Pancreas (tissue), 10 donors: ENCODE measurements around the gene DNAH8. TPM values are rescaled to one million over a fixed set of nuclear protein-coding genes. Genes with fewer than 3 reads are reported as not detected.

Source experiments
- ATAC-seq, 4 donors: fragments of 200-7000 bp; cut with Tn5 transposase; one replicate each; pipeline versions ENCODE4 v1.8.0 to v1.9.1; 2020; ENCODE audit warnings: mild to moderate bottlenecking in 4 of 4, moderate library complexity in 4 of 4
- DNase-seq, 6 donors: peaks; one replicate each; pipeline ENCODE4 v3.0.0-alpha.2; 2020
- FAIRE-seq: peaks from 2 replicates; lab custom pipeline; 2012; peaks lifted over from hg19 to GRCh38; lab: Jason Lieb, UNC
- H3K27ac ChIP-seq, 4 donors: fragments of 200-600 bp; sonication (generic); 1 replicate in 3 of 4; 2 replicates in 1 of 4; pipeline versions ENCODE4 v1.5.0 to v1.8.0; 2020
- H3K27me3 ChIP-seq, 4 donors: fragments of 200-600 bp; one replicate each; pipeline ENCODE4 v1.8.0; 2021
- H3K36me3 ChIP-seq, 3 donors: fragments of 200-600 bp; sonication (generic) in 1 of 3; one replicate each; pipeline versions ENCODE4 v1.5.0 to v1.8.0; 2020 to 2021
- H3K4me1 ChIP-seq, 3 donors: fragments of 200-600 bp; one replicate each; pipeline ENCODE4 v1.8.0; 2021
- H3K4me3 ChIP-seq, 4 donors: fragments of 200-600 bp; sonication (generic) in 2 of 4; one replicate each; pipeline versions ENCODE4 v1.5.0 to v1.8.0; 2020 to 2021
- H3K9me3 ChIP-seq, 4 donors: fragments of 200-600 bp; one replicate each; pipeline ENCODE4 v1.8.0; 2021
- CTCF ChIP-seq, 4 donors: fragments of 200-600 bp; sonication (generic) in 3 of 4; IDR thresholded peaks; one replicate each; pipeline versions ENCODE4 v1.5.0 to v1.8.0; 2021; ENCODE audit warnings: antibody characterized with exemption in 4 of 4
- WGBS, 2 donors: extraction: QIAGEN DNeasy Blood & Tissue Kit; methylation state at CpG; one replicate each; pipeline ENCODE4 v1.1.7; 2013; 5-methylcytosine and 5-hydroxymethylcytosine counted together
- intact Hi-C, 3 donors: fragments of 100-400 bp; cut with DNase I; formaldehyde crosslinking; loops; one replicate each; pipeline versions ENCODE4 v1.11.1 to v1.14.2; 2022
- polyA plus RNA-seq, 2 donors: library from polyadenylated mRNA; stranded (reverse); fragments of 200-250 nt; gene quantifications; one replicate each; pipeline ENCODE4 v1.2.3, GENCODE V29; 2013
- total RNA-seq, 6 donors: library from RNA; stranded (reverse); fragmentation: NEBNext Ultra II Directional in 4 of 6; extraction: Animal tissue kit (Norgen Biotek cat#: 25700) in 4 of 6; gene quantifications; one replicate each; pipeline versions ENCODE4 v1.2.1 to v1.2.4, GENCODE V29; 2021 to 2023
- donor health status: healthy with polysubstance abuse.
- donor health status: DM: no; HTN: no; CAD: no; lungs with moderate emphysema.
- donor health status: DM: no; HTN: no; CAD: no.
- donor health status: control.
- donor health status: control.
- donor health status: Bipolar disorder and iron deficiency.
- donor health status: DM: yes; HTN: yes; CAD: no.
- donor health status: DM: no; HTN: no; CAD: no.
- donor health status: DM: no; HTN: no; CAD: no.
- donor health status: DM: yes; HTN: yes; CAD: no.

Gene DNAH8
- total and polyA plus RNA-seq, 8 donors, result not detected

GRCh38 chr6:38724343-38724742 lies 9.2 kb downstream of the DNAH8 start:
- Histone ChIP-seq H3K27me3 (no peaks in the 10 kb centered on the region), H3K27ac (no peak overlapping the region), H3K9me3 (peaks cover 0 to 1% (median 0%) of the 10 kb centered on the region in 4 donors), H3K4me3 (no peak overlapping the region), H3K36me3 (no peaks in the 10 kb centered on the region), H3K4me1 (no peaks in the 10 kb centered on the region)
- WGBS, 2 donors, result 66 to 73% methylated on average over 5 of the region's 5 CpGs
- DNase-seq, result no peak
- intact Hi-C loops, result no loop called here
- no peak for ATAC-seq
- no peak for FAIRE-seq
- no peak for TF ChIP-seq CTCF (IDR thresholded peaks at IDR 0.05)

- no peaks in the 10 kb centered on the region for H3K4me1 ChIP-seq
- WGBS, 2 donors, result 66 to 85% methylated on average over 4 of the region's 4 CpGs
Observed at GRCh38 chr6:38725414-38726183, 10.5 kb downstream of the DNAH8 start.

GRCh38 chr6:38728203-38728602 lies 13.1 kb downstream of the DNAH8 start:
- 79 to 88% methylated on average over 1 of the region's 1 CpG for WGBS, 2 donors
- no peaks in the 10 kb centered on the region for H3K27me3 ChIP-seq
- no peak for TF ChIP-seq CTCF (IDR thresholded peaks at IDR 0.05)
- no peak for ATAC-seq
- intact Hi-C loops, result no loop called here
- no peak overlapping the region for H3K27ac ChIP-seq
- H3K4me1 ChIP-seq, result no peaks in the 10 kb centered on the region
- H3K9me3 ChIP-seq, result peaks cover 0 to 2% (median 0%) of the 10 kb centered on the region in 4 donors
- no peak for DNase-seq
- H3K36me3 ChIP-seq, result no peaks in the 10 kb centered on the region
- FAIRE-seq, result no peak
- H3K4me3 ChIP-seq, result no peak overlapping the region

More at GRCh38 chr6:38725414-38726183, 10.5 kb downstream of the DNAH8 start:
- peaks cover 0 to 2% (median 0%) of the 10 kb centered on the region in 4 donors for H3K9me3 ChIP-seq
- no peak for ATAC-seq
- H3K4me3 ChIP-seq, result no peak overlapping the region
- no peaks in the 10 kb centered on the region for H3K27me3 ChIP-seq
- no peak for FAIRE-seq
- H3K36me3 ChIP-seq, result no peaks in the 10 kb centered on the region
- intact Hi-C loops, result no loop called here
- no peak for DNase-seq
- no peak overlapping the region for H3K27ac ChIP-seq
- TF ChIP-seq CTCF (IDR thresholded peaks at IDR 0.05), result no peak

GRCh38 chr6:38730140-38730862 lies 15.2 kb downstream of the DNAH8 start:
- ATAC-seq (no peak), FAIRE-seq (no peak), DNase-seq (no peak)
- no peaks in the 10 kb centered on the region for H3K36me3 ChIP-seq
- H3K9me3 ChIP-seq, result peaks cover 0 to 2% (median 0%) of the 10 kb centered on the region in 4 donors
- H3K27ac ChIP-seq, result no peak overlapping the region
- TF ChIP-seq CTCF (IDR thresholded peaks at IDR 0.05), result no peak
- intact Hi-C loops, result no loop called here
- 49 to 53% methylated on average over 4 of the region's 4 CpGs for WGBS, 2 donors
- H3K4me1 ChIP-seq, result no peaks in the 10 kb centered on the region
- H3K4me3 ChIP-seq, result no peak overlapping the region
- H3K27me3 ChIP-seq, result no peaks in the 10 kb centered on the region
